GM12873 (cell line): Measurements from ENCODE around the gene CNNM2.

Experiments
- TF ChIP-seq, protein P1 (sequence below): IDR thresholded peaks from 2 replicates; pipeline ENCODE4 v1.5.1; 2012; ENCODE audit warnings: low read depth, mild to moderate bottlenecking, moderate library complexity, low read length, control low read depth; ENCODE audit not compliant: insufficient read depth; ENCODE audit errors: missing control alignments

The CNNM2 gene

DNA sequence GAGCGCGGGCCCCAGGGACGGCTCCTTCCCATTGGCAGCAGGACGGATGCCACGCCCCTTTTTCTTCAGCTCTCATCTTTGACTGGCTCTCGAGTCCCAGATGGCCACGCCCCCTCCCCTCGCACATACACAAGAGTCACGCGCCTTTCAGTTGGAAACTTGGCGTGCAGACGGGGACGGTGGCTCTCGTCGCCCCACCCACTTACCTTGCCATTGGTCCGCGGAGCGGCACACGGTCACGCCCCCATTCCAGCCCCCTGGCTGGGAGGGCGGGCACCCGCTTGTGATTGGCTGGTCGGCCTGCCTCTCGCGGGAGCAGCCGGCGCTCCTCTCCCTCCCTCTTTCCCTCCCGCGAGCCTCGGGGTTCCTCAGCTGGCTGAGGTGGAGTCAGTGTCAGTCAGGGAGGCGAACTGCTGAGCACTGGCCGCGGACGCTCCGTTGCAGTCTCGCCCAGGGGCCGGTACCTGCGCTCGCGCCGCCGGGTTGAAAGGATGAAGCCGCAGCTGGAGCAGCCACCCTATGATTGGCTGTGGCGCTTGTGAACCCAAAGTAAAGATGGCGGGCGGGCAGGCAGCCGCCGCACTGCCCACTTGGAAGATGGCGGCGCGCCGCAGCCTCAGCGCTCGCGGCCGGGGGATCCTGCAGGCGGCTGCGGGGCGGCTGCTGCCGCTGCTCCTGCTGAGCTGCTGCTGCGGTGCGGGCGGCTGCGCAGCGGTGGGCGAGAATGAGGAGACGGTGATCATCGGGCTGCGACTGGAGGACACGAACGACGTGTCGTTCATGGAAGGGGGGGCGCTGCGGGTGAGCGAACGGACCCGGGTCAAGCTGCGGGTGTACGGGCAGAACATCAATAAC lies at the start of gene CNNM2:
CNNM2 (plus strand) TSS at position 333 of the 855 bp plus-strand sequence; CDS start at position 520, 187 bp downstream.
- TF ChIP-seq, protein P1, sequence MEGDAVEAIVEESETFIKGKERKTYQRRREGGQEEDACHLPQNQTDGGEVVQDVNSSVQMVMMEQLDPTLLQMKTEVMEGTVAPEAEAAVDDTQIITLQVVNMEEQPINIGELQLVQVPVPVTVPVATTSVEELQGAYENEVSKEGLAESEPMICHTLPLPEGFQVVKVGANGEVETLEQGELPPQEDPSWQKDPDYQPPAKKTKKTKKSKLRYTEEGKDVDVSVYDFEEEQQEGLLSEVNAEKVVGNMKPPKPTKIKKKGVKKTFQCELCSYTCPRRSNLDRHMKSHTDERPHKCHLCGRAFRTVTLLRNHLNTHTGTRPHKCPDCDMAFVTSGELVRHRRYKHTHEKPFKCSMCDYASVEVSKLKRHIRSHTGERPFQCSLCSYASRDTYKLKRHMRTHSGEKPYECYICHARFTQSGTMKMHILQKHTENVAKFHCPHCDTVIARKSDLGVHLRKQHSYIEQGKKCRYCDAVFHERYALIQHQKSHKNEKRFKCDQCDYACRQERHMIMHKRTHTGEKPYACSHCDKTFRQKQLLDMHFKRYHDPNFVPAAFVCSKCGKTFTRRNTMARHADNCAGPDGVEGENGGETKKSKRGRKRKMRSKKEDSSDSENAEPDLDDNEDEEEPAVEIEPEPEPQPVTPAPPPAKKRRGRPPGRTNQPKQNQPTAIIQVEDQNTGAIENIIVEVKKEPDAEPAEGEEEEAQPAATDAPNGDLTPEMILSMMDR = no peak

DNA sequence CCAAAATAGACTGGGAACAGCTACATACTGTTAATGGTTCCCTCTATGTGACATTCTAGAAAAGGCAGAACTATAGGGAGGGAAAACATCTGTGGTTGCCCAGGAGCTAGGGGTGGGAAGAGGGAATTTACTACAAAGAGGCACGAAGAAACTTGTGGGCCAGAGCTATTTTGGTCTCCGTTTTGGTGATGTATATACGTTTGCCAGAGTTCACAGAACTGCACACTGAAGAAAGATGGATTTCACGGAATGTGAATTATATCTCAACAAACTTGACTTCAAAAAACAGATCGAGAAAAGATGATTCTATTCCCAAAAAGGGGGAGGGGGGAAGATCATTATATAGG lies 49.2 kb upstream of the CNNM2 start:
- TF ChIP-seq, protein P1 = no peak

DNA sequence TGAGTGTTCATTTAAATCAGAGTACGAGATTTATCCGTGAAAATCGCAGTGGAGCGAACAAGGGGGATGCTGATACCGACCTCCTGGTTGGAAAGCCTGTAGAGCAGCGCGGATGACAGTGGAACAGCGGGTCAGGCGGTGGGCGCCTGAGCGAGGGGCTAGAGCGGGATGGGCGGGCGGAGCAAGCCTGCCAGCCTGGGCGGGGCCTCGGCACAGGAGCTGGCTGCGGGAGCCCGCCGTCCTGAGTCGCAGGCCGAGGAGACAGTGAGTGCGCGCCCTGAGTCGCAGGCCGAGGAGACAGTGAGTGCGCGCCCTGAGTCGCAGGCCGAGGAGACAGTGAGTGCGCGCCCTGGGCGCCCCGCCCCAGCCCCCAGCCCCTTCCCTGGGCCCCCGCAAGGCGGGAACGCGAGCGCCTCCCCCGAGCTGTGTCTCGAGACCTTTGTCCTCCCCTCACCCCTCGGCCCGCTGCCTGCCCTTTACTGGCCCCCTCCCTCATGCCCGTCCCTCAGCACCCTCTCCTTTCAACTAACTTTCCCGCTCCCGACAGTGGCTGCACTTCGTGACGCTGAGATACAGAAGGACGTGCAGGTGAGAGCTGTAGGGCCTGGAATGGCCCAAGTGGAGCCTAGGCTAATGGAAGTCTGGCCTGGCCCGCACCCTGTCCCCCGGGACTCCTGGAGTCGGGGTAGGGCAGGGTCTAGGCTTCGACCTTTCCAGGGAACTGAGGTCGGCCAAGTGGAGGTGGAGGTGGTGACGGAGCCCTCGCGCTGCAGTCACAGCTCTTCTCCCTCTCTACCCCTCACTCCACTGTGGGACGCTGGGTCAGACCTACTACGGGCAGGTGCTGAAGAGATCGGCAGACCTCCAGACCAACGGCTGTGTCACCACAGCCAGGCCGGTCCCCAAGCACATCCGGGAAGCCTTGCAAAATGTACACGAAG lies 48.6 kb upstream of the CNNM2 start, which contains the start of gene AS3MT:
AS3MT (plus strand) TSS at position 213 of the 941 bp plus-strand sequence; CDS start at position 336, 123 bp downstream.
- TF ChIP-seq, protein P1 = no peak

DNA sequence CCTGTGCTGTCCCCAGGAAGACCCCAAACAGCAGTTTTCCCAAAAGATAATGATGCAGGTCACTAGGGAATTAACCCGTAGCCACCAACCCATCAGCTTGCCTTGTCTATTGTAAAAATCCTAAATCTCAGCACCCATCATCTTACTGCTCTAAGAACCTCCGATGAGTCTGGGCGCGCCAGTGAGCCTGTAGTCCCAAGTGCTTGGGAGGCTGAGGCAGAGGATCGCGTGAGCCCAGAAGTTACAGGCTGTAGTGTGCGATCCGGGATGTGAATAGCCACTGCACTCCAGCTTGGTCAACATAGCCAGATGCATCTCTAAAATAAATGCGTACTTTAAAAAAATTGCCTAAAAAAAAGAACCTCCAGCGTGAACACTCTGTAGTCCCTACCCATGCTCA lies 47.9 kb upstream of the CNNM2 start:
- TF ChIP-seq, protein P1 = no peak

DNA sequence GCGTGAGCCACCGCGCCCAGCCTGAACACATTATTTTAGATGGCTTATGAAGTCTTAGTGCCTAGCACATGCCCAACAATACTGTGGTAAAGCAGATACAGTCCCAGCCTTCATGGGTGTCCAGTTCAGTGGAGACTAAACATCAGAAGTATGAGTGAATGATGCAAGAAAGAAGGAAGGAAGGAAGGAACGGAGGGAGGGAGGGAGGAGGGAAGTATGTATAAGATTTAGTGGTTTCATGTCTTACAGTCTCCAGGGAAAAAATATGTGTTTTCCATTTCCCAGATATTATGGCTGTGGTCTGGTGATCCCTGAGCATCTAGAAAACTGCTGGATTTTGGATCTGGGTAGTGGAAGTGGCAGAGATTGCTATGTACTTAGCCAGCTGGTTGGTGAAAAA lies 45.9 kb upstream of the CNNM2 start:
- TF ChIP-seq, protein P1 = no peak

DNA sequence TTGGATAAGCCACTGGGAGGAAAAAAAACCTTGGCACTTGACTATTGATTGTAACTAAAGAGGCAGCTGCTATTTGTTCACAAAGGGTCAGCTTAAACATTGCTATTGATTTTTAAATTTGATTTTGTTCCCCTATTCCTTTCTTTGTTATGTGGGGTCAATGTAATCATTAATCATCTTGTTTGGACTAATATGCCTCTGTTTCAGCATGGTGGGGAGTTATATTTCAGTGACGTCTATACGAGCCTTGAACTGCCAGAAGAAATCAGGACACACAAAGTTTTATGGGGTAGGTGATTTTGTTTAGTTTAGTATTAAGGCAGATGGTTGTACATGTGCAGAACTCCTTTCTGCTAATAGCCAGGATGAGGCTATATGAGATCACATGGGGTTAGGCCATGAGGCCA lies 41.3 kb upstream of the CNNM2 start:
- TF ChIP-seq, protein P1 = no peak

DNA sequence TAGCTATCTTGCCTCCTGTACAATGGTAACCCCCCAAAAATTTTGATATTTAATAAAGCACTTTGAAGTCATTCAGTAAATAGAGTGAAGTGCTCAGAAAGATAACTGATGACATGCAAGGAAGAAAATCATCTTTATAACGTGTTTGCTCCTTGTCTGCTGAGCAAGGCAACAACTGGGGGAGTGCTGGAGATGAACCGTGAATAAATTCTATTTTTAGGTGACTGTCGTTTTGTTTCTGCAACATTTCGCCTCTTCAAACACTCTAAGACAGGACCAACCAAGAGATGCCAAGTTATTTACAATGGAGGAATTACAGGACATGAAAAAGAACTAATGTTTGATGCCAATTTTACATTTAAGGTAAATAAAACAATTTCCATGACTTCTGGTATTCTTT lies 39.5 kb upstream of the CNNM2 start:
- TF ChIP-seq, protein P1 = no peak
